Uterus (tissue), 4 donors: Measurements from ENCODE around the gene GSTA3. TPM values are rescaled to one million over a fixed set of nuclear protein-coding genes. Genes with fewer than 3 reads are reported as not detected.

ENCODE experiments used
- DNase-seq, 2 donors: peaks; one replicate each; pipeline ENCODE4 v3.0.0-alpha.2; 2019 to 2020
- H3K27ac ChIP-seq, 2 donors: fragments of 200-600 bp; sonication (generic); 1 replicate in 1 of 2; 2 replicates in 1 of 2; pipeline ENCODE4 v1.5.1; 2016 to 2018
- H3K27me3 ChIP-seq, 2 donors: fragments of 200-600 bp; sonication (generic); one replicate each; pipeline ENCODE4 v1.5.1; 2018 to 2019; ENCODE audit warnings: control low read depth in 1 of 2
- H3K36me3 ChIP-seq, 2 donors: fragments of 200-600 bp; sonication (generic); one replicate each; pipeline ENCODE4 v1.5.1; 2019; ENCODE audit warnings: control low read depth in 1 of 2
- H3K4me1 ChIP-seq, 2 donors: fragments of 200-600 bp; sonication (generic); one replicate each; pipeline ENCODE4 v1.5.1; 2018 to 2019; ENCODE audit warnings: control low read depth in 1 of 2
- H3K4me3 ChIP-seq, 2 donors: fragments of 200-600 bp; sonication (generic); 1 replicate in 1 of 2; 2 replicates in 1 of 2; pipeline ENCODE4 v1.5.1; 2018 to 2019; ENCODE audit warnings: mild to moderate bottlenecking in 1 of 2
- H3K9me3 ChIP-seq, 2 donors: fragments of 200-600 bp; sonication (generic); one replicate each; pipeline ENCODE4 v1.5.1; 2019; ENCODE audit warnings: control low read depth in 1 of 2
- CTCF ChIP-seq, 4 experiments: fragments of 200-600 bp in 2 of 4; fragments of 450-650 bp in 2 of 4; sonication (generic) in 2 of 4; IDR thresholded peaks; one replicate each; pipeline ENCODE4 v1.5.1; 2016 to 2019; ENCODE audit warnings: antibody characterized with exemption in 4 of 4, mild to moderate bottlenecking in 2 of 4, moderate library complexity in 1 of 4
- POLR2A ChIP-seq, 2 donors: fragments of 450-650 bp; IDR thresholded peaks; one replicate each; pipeline ENCODE4 v1.6.1; 2016; ENCODE audit warnings: antibody characterized with exemption in 2 of 2, mild to moderate bottlenecking in 1 of 2, moderate library complexity in 1 of 2
- intact Hi-C: fragments of 100-400 bp; cut with DNase I; formaldehyde crosslinking; loops from one replicate; pipeline ENCODE4 v1.15.1; 2023; ENCODE audit warnings: low total_unique reads
- total RNA-seq, 4 donors: library from RNA; depleted of rRNA in 3 of 4; stranded (reverse); fragments of >200 nt in 3 of 4; gene quantifications; one replicate each; pipeline versions ENCODE4 v1.1.0 to v1.2.4, GENCODE V29; 2014 to 2023
- donor health status: DM: yes; HTN: yes; CAD: no.

GSTA3 gene
- total RNA-seq, 4 donors from 2014 or later = 0.35 to 0.98 TPM; not detected in 2

GRCh38 chr6:52893803-52894202, 15.7 kb downstream of the GSTA3 start:
- DNase-seq = no peak
- Histone ChIP-seq H3K27me3 (no peaks in the 10 kb centered on the region), H3K4me3 (no peak overlapping the region), H3K9me3 (no peaks in the 10 kb centered on the region), H3K4me1 (no peaks in the 10 kb centered on the region), H3K27ac (no peak overlapping the region), H3K36me3 (no peaks in the 10 kb centered on the region)
- no peak for TF ChIP-seq CTCF (IDR thresholded peaks at IDR 0.05)
- TF ChIP-seq POLR2A (IDR thresholded peaks at IDR 0.05) = no peak
- intact Hi-C loops = loop anchor here (10.0 kb wide), 1 partner anchor 161 kb away; no protein-coding TSS in a partner anchor

GRCh38 chr6:52893221-52893620, 16.3 kb downstream of the GSTA3 start:
- Histone ChIP-seq H3K27me3 (no peaks in the 10 kb centered on the region), H3K9me3 (no peaks in the 10 kb centered on the region), H3K4me3 (no peak overlapping the region), H3K4me1 (no peaks in the 10 kb centered on the region), H3K36me3 (no peaks in the 10 kb centered on the region), H3K27ac (no peak overlapping the region)
- DNase-seq = no peak
- TF ChIP-seq CTCF (IDR thresholded peaks at IDR 0.05) = no peak
- no peak for TF ChIP-seq POLR2A (IDR thresholded peaks at IDR 0.05)
- intact Hi-C loops = loop anchor here (10.0 kb wide), 1 partner anchor 162 kb away; no protein-coding TSS in a partner anchor

GRCh38 chr6:52890018-52890417, 19.5 kb downstream of the GSTA3 start:
- intact Hi-C loops = loop anchor here (10.0 kb wide), 1 partner anchor 165 kb away; no protein-coding TSS in a partner anchor
- TF ChIP-seq POLR2A (IDR thresholded peaks at IDR 0.05) (no peak), CTCF (IDR thresholded peaks at IDR 0.05) (no peak)
- H3K9me3 ChIP-seq = no peaks in the 10 kb centered on the region
- no peak for DNase-seq
- no peaks in the 10 kb centered on the region for H3K36me3 ChIP-seq
- H3K4me3 ChIP-seq = no peak overlapping the region
- no peak overlapping the region for H3K27ac ChIP-seq
- no peaks in the 10 kb centered on the region for H3K27me3 ChIP-seq
- H3K4me1 ChIP-seq = no peaks in the 10 kb centered on the region

- Histone ChIP-seq H3K9me3 (no peaks in the 10 kb centered on the region), H3K4me3 (no peak overlapping the region), H3K27ac (no peak overlapping the region), H3K36me3 (no peaks in the 10 kb centered on the region), H3K4me1 (no peaks in the 10 kb centered on the region), H3K27me3 (no peaks in the 10 kb centered on the region)
- intact Hi-C loops = no loop called here
- no peak for DNase-seq
- TF ChIP-seq CTCF (IDR thresholded peaks at IDR 0.05) (no peak), POLR2A (IDR thresholded peaks at IDR 0.05) (no peak)
Measured at GRCh38 chr6:52887910-52888524, 21.5 kb downstream of the GSTA3 start.

- Histone ChIP-seq H3K36me3 (no peaks in the 10 kb centered on the region), H3K9me3 (no peaks in the 10 kb centered on the region), H3K27me3 (no peaks in the 10 kb centered on the region), H3K4me3 (peak overlapping the region; percentile 32 to 49), H3K27ac (peak overlapping the region in 1 of 2 donors; percentile 31), H3K4me1 (no peaks in the 10 kb centered on the region)
- intact Hi-C loops = no loop called here
- peak; percentile 49 to 53 for DNase-seq
- no peak for TF ChIP-seq POLR2A (IDR thresholded peaks at IDR 0.05)
- TF ChIP-seq CTCF (IDR thresholded peaks at IDR 0.05) = peak; percentile 50 to 64 (median 58)
Measured at GRCh38 chr6:52881996-52882841, 27.3 kb downstream of the GSTA3 start.
